ENCODE data around the gene FAF1. TPM values are rescaled to one million over a fixed set of nuclear protein-coding genes. Genes with fewer than 3 reads are reported as not detected.

FAF1 gene
- total RNA-seq, 4 donors from 2014 or later = 25.1 to 74.6 (median 37.2) TPM

- no peak overlapping the region for H3K27ac ChIP-seq
- peaks cover 0 to 25% (median 8%) of the 10 kb centered on the region in 4 donors for H3K4me1 ChIP-seq
- H3K36me3 ChIP-seq = no peaks in the 10 kb centered on the region
- no peak for DNase-seq
- 100% methylated on average over 2 of the region's 2 CpGs for WGBS, 2 donors (ENCODE audit: low coverage in 1 of 2)
- intact Hi-C loops (cut with DNase I; ENCODE audit: low total_unique reads) = no loop called here
- no peaks in the 10 kb centered on the region for H3K9me3 ChIP-seq
- H3K4me3 ChIP-seq = no peak overlapping the region
- in situ Hi-C loops (cut with MboI; ENCODE audit: low pct_ligation_motif_present in 1 of 4, low pct_unique_long_range_greater_than_20kb in 1 of 4, low sequenced_read_pairs in 3 of 4) = no loop called here
- H3K27me3 ChIP-seq = no peaks in the 10 kb centered on the region
- TF ChIP-seq EP300 (IDR thresholded peaks at IDR 0.05; ENCODE audit: low read depth) (no peak), CTCF (IDR thresholded peaks at IDR 0.05) (no peak), POLR2A (IDR thresholded peaks at IDR 0.05) (no peak), POLR2AphosphoS5 (IDR thresholded peaks at IDR 0.05) (no peak)
Observed at GRCh38 chr1:50646526-50646925, 313.5 kb downstream of the FAF1 start.

- in situ Hi-C loops (cut with MboI; ENCODE audit: low pct_ligation_motif_present in 1 of 4, low pct_unique_long_range_greater_than_20kb in 1 of 4, low sequenced_read_pairs in 3 of 4) = no loop called here
- no peak for TF ChIP-seq CTCF (IDR thresholded peaks at IDR 0.05)
- DNase-seq = no peak
- Histone ChIP-seq H3K9me3 (no peaks in the 10 kb centered on the region), H3K36me3 (no peaks in the 10 kb centered on the region), H3K4me3 (no peak overlapping the region), H3K27ac (peak overlapping the region in 3 of 4 donors; percentile 11 to 46 (median 24)), H3K4me1 (peaks cover 0 to 20% (median 7%) of the 10 kb centered on the region in 4 donors), H3K27me3 (no peaks in the 10 kb centered on the region)
- intact Hi-C loops (cut with DNase I; ENCODE audit: low total_unique reads) = no loop called here
- 81 to 100% methylated on average over 1 of the region's 1 CpG for WGBS, 2 donors (ENCODE audit: low coverage in 1 of 2)
Observed at GRCh38 chr1:50645139-50645538, 314.9 kb downstream of the FAF1 start.

- 40% methylated on average over 1 to 2 of the region's 2 CpGs for WGBS, 2 donors (ENCODE audit: low coverage in 1 of 2)
Observed at GRCh38 chr1:50644447-50645105, 315.5 kb downstream of the FAF1 start.

GRCh38 chr1:50637460-50637859, 322.6 kb downstream of the FAF1 start:
- in situ Hi-C loops (cut with MboI; ENCODE audit: low pct_ligation_motif_present in 1 of 4, low pct_unique_long_range_greater_than_20kb in 1 of 4, low sequenced_read_pairs in 3 of 4) = no loop called here

More at GRCh38 chr1:50644447-50645105, 315.5 kb downstream of the FAF1 start:
- intact Hi-C loops (cut with DNase I; ENCODE audit: low total_unique reads) (no loop called here), in situ Hi-C loops (cut with MboI; ENCODE audit: low pct_ligation_motif_present in 1 of 4, low pct_unique_long_range_greater_than_20kb in 1 of 4, low sequenced_read_pairs in 3 of 4) (no loop called here)
- peak overlapping the region in 1 of 4 donors; percentile 18 for H3K4me3 ChIP-seq
- H3K9me3 ChIP-seq = no peaks in the 10 kb centered on the region
- peaks cover 0 to 20% (median 7%) of the 10 kb centered on the region in 4 donors for H3K4me1 ChIP-seq
- H3K27me3 ChIP-seq = no peaks in the 10 kb centered on the region
- no peaks in the 10 kb centered on the region for H3K36me3 ChIP-seq
- no peak for TF ChIP-seq CTCF (IDR thresholded peaks at IDR 0.05)
- no peak for TF ChIP-seq EP300 (IDR thresholded peaks at IDR 0.05; ENCODE audit: low read depth)
- TF ChIP-seq POLR2A (IDR thresholded peaks at IDR 0.05) = no peak
- TF ChIP-seq POLR2AphosphoS5 (IDR thresholded peaks at IDR 0.05) = no peak
- no peak for DNase-seq
- peak overlapping the region; percentile 11 to 49 (median 35) for H3K27ac ChIP-seq

More at GRCh38 chr1:50637460-50637859, 322.6 kb downstream of the FAF1 start:
- H3K4me3 ChIP-seq = no peak overlapping the region
- H3K27ac ChIP-seq = no peak overlapping the region
- no peak for TF ChIP-seq EP300 (IDR thresholded peaks at IDR 0.05; ENCODE audit: low read depth)
- TF ChIP-seq CTCF (IDR thresholded peaks at IDR 0.05) = no peak
- no peak for TF ChIP-seq POLR2A (IDR thresholded peaks at IDR 0.05)
- TF ChIP-seq POLR2AphosphoS5 (IDR thresholded peaks at IDR 0.05) = no peak
- H3K36me3 ChIP-seq = no peaks in the 10 kb centered on the region
- no peaks in the 10 kb centered on the region for H3K9me3 ChIP-seq
- peaks cover 0 to 6% (median 0%) of the 10 kb centered on the region in 4 donors for H3K4me1 ChIP-seq
- intact Hi-C loops (cut with DNase I; ENCODE audit: low total_unique reads) = no loop called here
- no peaks in the 10 kb centered on the region for H3K27me3 ChIP-seq
- 100% methylated on average over 1 of the region's 1 CpG for WGBS, 2 donors (ENCODE audit: low coverage in 1 of 2)
- no peak for DNase-seq

Data from transverse colon (tissue), 4 donors.